GM19395 (cell line): ENCODE data around the gene ENPP7.
"Not testable (repeated sequence)": the region's sequence is repeated elsewhere in the genome, so short reads cannot be mapped to it uniquely, and the experiment has no call there.

ENCODE experiments used
- ATAC-seq: cut with Tn5 transposase; IDR thresholded peaks from one replicate; pipeline ENCODE4 v1.9.1; 2021; ENCODE audit warnings: mild to moderate bottlenecking, moderate library complexity; ENCODE audit not compliant: unreplicated experiment

ENPP7 gene

DNA sequence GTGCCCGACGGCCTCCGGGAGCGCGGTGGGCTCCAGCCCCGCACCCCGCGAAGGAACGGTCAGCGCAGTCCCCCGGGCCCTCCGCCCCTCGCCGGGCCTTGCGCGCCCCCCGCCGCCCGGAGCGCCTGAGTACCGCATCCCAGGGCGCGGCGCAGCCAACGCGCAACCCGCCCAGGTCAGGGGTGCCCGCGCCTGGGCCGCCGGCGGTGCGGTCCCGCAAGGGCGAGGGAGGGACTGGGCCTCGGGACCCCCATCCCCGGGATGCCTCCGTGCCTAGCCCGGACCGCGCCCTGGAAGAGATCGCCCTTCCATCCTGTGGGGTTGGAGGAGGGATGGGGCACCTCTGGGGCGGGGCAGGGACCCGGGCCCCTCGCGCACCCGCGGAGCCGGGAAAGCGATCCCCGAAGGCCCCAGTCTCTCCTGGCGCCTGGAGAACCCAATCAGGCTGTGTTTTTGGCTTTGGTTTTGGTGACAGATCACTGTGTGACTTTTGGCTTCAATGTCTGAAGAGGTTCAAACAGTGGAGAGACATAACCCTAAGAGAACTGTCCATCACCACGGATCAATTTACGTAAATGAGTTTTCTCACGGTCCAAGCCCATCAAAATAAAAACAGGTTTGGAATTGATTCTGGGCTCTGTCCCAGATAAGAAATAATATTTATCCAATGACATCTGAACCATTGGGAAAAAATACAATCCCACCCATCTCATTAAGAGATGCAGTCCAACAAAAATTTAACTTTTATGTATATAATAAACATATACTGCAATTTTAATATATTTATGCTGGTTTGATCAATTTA, 17.8 kb downstream of the ENPP7 start:
- ATAC-seq: no peak

DNA sequence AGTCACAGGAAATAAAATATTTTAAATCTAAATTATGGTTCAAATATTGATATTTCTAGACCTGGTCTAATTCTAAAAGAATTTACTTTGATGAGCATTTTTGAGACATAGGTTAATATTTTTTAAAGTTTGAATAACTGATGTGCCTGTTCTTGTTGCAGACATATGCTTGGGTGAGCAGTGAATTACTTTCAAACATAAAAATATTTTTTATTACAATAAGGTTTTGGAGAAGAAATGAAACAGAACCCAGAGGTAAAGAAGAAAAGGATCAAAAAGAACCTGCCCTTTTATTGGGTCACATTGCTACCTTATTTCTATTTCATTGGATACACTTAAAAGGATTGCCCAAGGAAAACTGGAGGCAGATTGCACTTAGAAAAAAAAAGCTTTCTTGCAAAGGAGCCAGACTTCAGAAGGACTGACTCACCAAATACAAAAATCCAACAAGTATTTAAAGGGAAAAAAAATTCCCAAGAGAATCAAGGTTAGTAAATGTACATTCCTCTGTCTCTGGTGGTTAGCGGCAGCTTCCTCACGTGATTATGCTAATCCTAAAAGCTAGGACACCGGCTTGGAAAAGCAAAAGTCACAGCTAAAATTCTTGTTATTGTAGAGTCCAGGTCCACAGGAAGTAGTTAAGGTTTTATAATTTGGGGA, 18.5 kb downstream of the ENPP7 start:
- no peak for ATAC-seq

DNA sequence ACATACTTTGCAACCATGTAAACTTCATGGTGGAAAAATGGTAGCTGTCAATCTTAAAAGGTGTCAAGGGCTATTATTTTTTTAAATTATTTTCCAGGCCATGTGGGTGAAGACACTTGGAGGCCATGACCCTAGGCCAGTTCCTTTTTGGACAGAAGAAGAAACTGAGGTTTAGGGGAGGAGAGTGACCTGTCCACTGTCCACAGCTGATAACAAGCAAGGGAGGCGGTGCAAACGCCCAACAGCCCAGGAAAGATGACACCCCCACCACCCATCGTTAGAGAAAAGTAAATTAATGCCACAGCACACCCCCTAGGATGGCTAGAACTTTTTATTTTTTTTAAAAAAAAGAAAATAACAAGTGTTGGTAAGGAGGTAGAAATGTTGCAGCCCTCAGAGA, 19.2 kb downstream of the ENPP7 start:
- ATAC-seq: no peak

DNA sequence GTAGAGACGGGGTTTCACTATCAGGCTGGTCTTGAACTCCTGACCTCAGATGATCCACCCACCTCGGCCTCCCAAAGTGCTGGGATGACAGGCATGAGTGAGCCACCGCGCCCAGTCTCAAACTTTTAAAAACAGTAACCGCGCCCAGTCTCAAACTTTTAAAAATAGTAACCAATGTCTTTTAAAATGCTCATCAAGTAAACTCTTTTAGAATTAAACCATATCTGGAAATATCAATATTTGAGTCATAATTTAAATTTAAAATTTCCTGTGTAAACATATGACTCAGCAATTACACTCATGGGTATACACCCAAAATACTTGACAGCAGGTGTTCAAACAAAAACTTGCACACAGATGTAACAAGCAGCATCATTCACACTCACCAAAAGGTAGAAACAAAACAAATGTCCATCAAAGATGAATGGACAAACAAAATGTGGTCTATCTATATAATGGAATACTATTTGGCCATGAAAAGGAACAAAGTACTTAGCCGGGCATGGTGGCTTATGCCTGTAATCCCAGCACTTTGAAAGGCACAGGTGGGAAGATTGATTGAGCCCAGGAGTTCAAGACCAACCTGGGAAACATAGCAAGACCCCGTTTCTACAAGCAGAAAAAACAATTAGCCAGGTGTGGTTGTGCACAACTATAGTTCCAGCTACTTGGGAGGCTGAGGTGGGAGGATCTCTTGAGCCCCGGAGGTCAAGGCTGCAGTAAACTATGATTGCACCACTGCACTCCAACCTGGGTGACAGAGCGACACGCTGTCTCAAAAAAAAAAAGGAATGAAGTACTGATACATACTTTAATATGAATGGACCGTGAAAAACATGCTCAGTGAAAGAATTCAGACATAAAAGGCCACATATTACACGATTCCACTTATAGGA, 20.2 kb downstream of the ENPP7 start:
- no peak for ATAC-seq

DNA sequence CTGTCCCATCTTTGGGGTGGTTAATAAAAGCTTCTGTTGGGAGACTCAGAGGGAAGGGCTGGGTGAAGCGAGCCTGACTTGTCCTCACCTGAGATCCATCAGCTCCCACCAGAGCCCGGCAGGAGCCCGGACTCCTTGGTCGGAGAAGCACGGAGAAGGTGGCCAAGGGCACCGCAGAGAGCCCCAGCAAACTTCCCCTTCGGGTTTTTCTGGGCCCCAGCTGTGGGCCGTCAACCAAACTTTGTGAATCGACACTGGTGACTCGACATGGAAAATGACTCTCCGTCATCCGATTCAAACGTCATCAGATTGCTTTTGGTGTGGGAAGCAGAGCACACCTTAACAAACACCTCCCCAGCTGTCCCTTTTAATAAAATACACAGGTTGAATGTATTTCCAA, 21.4 kb downstream of the ENPP7 start:
- no peak for ATAC-seq

DNA sequence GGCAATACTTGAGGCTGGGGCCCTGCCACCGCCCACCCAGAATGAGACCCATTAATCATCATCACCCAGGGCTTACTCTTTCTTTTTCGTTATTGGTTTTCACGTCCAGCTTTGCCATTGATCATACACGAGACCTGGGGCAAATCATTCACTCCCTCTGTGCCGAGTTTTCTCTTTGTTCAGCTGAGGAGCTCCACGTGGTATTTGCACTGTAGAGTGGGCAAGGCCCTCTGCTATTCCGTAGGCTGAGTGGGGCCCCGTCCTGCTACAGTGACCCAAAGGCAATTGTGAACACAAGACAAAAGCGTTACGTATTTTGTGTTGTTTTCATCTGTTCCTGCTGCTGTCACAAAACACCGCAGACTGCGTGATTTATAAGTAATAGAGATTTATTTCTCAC, 23.6 kb downstream of the ENPP7 start:
- ATAC-seq: no peak

DNA sequence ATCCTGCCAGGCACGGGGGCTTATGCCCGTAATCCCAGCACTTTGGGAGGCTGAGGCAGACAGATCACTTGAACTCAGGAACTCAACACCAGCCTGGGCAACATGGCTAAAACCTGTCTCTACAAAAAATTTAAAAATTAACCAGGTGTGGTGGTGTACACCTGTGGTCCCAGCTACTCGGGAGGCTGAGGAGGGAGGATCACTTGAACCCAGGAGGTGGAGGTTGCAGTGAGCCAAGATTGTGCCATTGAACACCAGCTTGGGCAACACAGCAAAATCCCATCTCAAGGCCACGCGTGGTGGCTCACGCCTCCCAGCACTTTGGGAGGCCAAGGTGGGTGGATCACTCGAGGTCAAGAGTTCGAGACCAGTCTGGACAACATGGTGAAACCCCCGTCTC, 24.2 kb downstream of the ENPP7 start:
- ATAC-seq: not testable (repeated sequence)

DNA sequence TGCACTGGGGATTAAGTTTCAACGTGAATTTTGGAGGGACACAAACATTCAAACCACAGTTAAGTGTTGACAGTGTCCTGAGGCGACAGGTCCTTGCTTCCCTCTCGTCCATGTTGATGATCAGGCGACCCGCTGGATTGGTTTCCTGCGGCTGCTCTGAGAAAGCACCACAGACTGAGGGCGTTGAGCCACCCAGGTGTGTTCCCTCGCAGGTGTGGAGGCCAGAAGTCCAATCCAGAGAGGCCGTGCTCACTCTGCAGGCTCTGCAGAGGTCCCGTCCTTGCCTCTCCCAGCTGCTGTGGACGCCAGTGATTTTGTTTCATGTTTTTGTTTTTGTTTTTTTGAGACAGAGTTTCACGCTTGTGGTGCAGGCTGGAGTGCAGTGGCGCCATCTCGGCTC, 24.8 kb downstream of the ENPP7 start:
- ATAC-seq: no peak

DNA sequence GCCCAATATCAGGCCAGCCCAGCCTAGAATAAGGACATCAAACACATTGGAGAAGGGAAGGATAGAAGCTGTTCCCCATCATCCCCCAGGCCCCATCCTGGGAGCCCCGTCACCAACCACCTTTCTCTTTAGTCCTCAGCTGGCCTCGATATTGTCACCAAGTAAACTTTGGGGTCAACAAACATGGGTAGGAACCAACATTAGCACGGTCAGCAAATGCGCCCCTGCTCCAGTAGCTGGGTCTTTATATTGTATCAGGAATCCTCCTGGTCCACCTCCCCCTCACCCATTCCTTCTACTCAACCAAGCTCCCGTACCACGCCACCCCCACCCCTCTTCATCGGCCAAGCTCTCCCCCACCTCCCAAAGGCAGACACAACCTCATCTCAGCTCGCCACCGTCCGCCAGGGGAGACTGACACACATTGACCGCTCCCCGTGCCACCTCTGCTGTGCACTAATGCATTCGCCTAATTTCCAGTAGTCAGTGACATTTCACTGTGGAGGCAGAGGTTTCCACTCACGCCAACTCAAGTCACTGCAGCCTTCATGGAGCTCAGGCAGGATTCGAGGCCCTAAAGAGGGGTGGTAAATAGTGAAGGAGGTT, 26.5 kb downstream of the ENPP7 start:
- ATAC-seq: no peak

DNA sequence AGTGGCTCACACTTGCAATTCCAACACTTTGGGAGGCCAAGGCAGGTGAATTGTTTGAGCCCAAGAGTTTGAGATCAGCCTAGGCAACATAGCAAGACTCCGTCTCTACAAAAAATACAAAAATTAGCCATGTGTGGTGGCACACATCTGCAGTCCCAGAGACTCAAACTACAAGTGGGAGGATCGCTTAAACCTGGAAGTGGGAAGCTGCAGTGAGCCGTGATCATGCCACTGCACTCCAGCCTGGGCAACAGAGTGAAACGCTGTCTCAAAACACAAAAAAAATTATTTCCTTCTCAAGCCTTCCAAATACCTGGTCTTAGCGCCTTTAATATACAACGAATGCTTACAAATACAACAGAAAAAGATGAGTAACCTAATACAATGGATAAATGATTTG, 27.5 kb downstream of the ENPP7 start:
- ATAC-seq: no peak

DNA sequence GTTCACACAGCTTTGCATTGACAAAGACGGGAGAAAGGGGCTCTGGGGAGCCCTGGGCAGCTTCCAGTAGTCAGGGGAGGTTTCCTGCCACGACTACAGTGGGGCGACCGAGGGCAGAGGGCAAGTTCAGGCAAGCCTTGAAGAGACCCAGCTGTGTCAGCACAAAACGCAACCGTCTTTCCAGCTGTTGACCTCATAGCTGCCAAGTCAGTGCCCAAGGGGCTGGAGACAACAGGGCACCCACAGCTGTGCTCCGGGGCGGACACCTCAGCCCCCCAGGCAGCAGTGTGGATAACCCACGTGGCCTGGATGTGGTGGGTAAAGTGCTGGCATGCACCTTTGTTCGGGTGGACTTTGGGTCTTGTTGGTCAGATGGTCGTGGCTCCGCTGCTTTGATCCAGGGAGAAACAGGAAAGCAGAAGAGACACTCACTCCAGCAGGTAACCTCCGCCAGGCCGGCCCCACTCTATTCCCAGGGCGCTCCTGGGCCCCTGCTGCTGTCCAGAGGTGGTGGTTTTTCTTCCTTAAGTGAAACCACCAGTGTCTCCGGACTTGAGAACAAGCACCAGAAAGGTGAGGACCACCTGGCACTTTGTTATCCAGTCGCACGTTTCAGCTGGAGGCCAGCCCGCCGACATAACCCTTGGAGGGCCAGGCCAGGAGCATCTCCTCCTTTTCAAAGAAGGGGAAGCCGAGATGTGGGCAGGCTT, 29.6 kb downstream of the ENPP7 start:
- no peak for ATAC-seq

DNA sequence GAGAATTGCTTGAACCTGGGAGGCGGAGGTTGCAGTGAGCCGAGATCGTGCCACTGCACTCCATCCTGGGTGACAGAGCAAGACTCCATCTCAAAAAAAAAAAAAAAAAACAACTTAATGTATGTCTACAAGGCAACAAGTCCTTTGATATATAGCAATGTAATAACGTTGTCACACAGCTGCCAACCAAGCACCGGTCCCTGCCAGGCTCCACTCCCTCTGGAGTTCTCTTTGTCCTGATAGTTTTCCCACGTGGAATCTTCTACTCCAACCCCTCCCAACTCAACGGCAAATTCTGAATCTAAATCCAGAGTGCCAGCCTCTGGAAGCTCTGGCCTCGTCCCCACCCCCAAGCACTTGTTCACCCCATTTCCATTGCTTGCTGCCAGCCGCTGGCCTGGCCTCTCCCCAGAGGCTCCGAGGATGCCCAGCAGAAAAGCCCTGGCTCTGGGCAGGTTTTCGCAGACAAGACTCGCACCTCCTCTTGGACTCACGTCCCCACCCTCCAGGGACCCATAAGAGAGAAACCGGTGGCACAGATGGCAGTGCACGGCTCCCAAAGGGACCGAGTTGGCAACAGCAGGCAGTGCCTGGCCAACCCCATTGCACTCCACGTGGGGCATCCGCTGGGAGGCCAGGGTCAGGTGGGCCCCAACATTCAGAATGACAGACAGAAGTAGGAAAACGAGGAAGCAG, 31.3 kb downstream of the ENPP7 start:
- ATAC-seq: no peak

DNA sequence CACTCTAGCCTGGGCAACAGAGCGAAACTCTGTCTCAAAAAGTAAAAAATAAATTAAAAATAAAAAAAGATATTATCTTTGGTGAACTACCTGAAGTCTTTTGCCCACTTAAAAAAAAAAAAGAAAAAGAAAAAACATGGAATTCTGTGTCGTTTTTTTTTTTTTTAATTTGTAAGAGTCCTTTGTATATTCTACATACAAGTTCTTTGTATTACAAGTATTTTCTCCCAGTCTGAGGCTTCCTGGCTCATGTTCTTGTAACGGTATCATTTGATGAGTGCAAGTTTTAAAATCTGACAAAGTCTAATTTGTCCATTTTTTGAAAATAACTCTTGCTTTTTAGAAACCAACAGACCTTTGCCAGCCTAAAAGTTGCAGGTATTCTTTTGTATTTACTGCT, 35.0 kb downstream of the ENPP7 start:
- no peak for ATAC-seq

DNA sequence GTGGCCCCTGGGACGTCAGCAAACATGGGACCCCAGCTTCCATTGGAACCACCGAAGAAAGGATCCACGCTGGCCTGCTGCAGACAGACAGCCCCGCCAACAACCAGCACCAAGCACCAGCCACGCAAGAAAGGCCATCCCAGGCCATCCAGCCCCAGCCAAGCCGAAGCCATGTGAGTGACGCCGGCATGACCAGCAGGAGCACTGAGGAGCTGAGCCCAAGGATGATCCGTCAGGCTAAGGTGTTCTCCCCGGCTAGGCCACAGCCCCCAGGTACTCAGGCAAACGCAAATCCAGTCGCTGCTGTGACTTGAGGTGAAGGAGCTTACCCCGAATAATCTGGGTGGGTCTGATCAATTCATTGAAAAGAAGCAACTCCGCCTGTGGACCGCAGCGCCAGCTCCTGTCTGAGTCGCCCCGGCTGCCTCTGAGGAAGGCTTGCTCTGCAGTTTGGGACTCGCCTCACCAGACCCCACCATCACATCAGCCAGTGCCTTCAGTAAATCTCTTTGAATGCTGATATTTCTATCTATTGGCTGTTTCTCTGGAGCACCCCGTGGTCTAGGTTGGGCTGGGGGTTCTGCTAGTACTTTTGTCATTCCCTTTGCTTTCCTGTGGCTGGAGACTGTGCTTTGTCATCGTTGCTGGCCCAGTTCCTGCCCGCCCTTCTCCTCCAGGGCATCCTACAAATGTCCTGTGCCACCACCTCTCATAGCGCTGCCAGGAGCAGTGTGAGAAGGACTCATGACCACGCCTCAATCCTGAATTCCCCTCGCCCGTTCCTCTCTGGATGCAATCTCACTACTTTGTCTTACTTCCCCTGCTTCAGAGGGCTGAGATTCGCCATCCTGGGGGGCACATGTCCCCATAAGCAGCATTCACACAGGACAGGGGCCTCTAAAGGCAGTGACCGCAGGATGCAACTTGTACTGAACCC, 39.1 kb downstream of the ENPP7 start:
- no peak for ATAC-seq

DNA sequence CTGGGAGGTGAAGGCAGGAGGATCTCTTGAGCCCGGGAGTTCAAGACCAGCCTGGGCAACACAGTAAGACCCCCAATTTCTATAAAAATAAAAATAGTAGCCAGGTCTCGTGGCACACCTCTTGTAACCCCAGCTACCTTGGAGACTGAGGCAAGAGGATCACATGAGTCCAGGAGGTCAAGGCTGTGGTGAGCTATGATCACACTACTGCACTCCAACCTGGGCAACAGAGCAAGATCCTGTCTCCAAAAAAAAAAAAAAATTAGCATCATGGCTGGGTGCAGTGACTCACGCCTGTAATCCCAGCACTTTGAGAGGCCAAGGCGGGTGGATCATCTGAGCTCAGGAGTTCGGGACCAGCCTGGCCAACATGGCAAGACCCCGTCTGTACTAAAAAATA, 40.5 kb downstream of the ENPP7 start:
- no peak for ATAC-seq

DNA sequence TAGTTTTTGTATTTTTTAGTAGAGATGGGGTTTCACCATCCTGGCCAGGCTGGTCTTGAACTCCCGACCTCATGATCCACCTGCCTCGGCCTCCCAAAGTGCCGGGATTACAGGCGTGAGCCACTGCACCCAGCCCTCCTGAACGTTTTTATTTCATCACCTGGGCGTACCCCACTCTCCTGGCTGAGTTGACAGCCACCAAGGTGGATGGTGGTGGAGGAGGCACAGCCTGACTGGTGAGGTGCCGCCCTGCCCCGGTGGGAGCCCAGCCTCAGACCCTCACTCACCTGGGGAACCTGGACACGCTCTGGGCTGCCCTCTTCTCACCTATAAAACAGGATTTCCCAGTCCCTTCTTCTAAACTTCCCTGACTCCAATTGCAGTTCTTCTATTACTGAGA, 42.0 kb downstream of the ENPP7 start:
- ATAC-seq: not testable (repeated sequence)

DNA sequence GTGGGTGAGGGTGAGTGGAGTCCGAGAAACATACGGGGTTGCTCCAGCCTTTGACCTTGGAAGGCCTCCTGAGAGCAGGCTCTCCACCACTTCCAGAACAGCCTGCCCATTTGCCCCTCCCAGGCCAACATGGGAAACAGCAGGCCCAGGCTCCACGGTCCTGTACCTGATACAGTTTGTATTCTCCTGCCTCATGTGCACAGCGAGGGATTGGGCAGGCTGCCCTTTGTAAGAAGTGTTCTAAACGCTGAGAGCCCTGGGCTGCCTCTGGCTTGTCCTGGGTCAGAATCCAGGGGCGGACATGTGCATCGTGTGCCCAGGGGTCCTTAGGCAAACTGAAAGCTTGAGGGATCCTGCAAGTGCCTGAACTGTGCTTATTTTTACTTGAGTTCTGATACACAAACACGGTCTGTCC, 43.8 kb downstream of the ENPP7 start:
- no peak for ATAC-seq

DNA sequence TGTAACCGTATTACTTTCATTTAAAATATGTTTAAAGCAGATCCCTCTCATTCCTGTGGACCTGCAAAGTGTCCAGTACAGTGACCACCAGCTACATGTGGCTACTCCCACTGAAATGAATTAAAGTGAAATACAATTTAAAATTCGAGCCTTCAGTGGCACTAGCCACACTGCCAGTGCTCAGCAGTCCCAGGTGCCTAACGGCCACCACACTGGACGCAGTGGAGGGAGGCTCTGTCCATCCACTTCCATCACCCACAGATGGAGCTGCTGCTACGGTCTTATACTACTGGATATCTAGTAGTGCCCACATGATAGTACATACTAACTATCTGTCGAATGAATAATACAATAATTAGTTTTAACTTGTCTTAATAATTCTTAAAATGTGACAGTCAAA, 44.9 kb downstream of the ENPP7 start:
- ATAC-seq: no peak
